DMS 273 (cell line): ENCODE measurements around the gene SYNPR.

Source experiments
- DNase-seq: peaks from one replicate; lab custom pipeline; 2025; ENCODE audit not compliant: unreplicated experiment; lab: John Stamatoyannopoulos, UW

Gene SYNPR

DNA sequence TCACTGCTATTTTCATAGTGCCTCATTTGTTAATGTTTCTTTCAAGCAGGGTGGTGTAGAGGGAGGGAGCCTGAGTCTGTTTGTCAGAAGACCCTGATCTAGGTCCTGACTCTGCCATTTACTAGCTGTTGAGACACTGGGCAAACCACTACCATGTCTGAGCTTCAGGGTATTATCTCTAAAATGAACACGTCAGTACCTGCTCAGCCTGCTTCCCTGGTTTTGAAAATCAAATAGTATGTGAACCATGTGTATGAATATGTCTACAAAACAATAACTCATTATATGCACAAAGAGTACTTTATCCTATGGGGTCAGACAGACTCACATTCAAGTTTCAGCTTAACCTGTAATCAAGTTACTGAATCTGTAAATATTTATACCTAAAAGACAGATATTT lies 25.1 kb downstream of the SYNPR start:
- DNase-seq: no peak

DNA sequence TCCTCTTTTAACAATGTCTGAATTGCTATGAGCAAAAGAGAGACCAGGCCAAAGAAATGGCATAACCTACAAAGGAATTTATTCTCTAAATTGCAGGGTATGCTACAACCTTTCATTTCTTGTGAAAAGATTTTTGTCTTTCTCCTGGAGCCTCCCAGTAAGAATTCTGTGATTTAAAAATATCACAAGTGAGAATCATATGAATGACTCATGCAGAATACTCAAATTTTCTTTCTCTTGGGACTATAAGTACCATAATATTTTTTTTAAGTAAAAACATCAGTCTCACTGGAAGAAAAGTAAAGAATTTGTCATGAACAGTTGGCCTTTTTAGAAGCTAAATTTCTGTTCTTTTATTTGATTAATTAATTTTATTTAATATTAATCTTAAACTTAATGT lies 26.3 kb downstream of the SYNPR start:
- DNase-seq: no peak

DNA sequence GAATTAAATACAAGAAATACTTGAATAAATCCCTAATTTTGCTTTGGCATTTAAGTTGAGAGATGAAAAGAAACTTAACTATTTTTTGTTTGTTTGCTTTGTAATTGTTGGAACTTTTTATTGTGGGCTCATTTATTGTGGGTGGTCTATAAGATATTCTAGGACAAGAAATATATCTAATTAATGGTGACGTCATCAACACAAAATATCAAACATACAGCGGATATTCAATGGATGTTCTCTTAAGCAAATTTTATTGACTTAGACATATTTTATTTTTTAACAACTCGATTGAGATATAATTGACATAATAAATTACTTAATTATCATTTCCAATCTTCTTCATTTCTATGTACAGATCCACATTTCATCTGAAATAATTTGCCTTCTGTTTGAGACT lies 30.0 kb downstream of the SYNPR start:
- no peak for DNase-seq

DNA sequence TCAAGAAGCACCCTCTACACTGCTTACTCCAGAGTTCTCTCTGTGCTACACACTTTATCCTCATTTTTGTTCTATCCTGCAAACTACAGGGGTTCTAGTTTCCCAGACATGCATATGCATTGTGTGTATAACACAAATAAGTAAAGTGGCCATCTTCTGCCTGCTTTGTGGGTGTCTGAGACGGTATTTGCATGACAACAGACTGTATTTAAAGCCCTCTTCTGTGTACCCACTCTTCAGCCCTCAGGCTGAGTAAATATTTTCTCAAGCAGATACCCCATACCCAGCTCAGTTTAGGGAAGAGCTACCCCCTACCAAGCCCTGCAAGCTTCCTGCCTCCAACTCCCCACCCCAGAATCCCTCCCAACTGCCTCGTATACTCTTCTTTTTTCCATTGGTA lies 31.7 kb downstream of the SYNPR start:
- DNase-seq: no peak

DNA sequence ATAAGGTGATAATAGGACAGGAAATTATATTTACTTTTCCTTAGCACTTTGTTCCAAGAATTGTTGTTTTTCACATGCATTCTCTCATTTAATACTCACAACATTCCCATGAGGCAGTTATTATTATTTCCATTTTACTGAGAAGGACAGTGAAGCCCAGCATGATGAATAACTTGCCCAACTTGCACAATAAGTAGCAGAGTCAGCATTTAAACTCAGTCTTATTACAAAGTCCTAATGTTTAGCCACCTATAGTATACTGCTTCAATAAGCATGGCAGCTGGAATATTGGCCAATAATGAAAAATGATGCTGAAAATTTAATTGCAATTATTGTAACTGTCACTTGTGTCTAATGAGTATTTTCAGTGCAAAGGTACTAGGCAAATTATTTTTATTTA lies 45.7 kb downstream of the SYNPR start:
- no peak for DNase-seq

DNA sequence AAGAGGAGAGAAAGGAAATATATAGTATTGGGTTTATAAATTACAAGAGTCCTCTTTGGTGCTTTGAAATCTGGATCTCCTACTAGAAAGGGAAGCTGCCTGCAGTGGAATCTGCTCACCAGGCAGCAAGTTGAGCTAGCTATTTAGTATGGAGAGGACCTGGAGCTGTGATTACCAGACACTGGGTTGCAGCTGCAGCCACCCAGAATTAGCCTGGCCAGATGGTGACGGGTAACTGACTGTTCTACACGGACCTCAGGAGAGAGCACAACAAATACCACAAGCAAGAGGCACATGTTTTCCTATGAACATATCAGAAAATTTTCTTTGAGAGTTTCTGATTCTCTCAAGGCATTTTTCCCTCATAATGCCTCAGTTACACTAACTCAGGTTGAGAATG lies 46.5 kb downstream of the SYNPR start:
- DNase-seq: peak; percentile 81

DNA sequence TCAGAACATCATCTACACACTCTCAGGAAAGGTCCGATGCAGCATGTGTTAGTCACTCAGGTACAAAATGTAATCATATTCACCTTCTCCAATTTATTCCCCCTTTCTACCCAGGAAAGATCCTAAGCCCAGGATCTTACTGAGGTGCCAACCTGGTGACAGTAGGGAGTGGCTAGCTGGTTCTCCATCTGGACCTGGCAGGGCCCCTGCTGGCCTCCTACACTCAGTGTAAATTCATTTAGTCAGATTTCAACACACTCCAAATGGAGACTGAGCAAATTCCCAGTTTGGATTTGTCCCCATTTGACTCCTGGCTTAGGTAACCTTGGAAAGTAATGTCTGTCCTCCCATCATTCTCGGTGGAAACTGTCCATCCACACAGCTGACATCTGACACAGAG lies 47.3 kb downstream of the SYNPR start:
- peak; percentile 67 for DNase-seq

DNA sequence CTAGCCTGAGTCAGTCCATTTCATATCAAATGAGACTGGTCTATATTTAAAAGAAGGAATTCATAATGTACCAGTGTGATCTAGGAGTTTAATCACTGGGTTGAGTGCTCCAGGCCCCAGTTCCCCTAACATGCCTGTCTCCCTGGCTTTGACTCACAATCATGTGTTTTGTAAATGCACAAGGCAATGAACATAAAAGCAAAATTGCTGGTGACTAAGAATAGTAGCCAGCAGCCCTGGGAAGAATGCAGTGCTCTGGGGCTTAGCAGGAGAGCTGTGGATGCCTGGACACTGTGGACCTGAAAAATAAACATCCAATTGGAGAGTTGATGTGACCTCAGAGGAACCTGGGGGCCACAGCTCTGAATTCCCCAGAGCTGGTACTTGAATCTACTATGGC lies 50.3 kb downstream of the SYNPR start:
- DNase-seq: peak; percentile 29

DNA sequence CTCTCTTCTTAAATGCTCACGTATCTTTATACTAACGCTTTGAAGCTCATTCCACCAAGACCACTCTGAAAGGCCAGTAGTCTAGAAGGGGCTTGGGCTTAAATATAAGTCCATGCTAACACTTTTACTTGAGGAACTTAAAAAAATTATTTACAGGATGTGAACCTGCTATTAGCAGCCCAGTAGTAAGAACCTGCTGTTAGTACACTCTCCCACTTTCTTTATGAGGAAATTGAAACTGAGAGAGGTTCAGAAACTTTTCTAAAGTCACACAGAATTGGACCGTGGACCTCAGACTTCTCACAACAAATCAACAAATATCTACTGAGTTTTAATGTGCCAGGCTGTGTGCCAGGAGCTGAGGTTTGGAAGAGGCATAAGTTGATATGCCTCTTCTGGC lies 53.4 kb downstream of the SYNPR start:
- no peak for DNase-seq

DNA sequence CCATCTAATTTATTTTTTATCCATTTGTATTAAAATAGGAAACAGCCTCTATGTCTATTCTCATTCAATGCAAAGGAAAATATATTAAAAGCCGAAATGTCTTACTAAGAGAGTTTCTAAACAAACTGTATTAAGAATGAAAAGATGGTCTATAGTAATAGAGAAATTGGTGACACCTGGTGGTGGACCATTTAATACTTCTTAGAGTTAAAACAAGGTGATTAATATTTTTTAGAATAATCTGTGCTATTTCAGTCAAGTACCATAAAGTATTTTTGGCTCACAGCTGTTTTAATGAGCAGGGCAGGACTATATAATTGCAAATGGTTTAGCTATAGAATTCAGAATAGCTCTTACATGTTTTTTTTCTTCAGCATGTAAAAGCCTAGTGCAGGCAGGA lies 55.7 kb downstream of the SYNPR start:
- DNase-seq: peak; percentile 41

DNA sequence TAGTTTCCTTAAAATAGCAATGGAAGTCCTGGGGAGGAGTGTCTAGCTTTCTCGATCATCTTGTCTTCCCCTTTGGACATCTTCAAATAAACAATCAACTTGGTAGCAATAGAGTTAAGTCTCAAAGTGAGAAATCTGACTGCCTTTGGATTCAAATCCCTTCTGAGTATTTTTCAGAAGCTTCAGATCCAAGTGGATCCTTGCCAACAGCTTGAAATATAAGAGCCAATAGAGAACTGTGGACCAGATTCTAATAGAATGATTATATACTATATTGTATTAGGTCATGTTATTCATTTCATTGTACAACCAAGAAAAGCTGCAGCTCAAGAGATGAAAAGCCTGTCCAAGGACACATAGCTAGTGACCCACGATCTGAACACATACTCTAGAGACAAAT lies 60.2 kb downstream of the SYNPR start:
- DNase-seq: no peak

DNA sequence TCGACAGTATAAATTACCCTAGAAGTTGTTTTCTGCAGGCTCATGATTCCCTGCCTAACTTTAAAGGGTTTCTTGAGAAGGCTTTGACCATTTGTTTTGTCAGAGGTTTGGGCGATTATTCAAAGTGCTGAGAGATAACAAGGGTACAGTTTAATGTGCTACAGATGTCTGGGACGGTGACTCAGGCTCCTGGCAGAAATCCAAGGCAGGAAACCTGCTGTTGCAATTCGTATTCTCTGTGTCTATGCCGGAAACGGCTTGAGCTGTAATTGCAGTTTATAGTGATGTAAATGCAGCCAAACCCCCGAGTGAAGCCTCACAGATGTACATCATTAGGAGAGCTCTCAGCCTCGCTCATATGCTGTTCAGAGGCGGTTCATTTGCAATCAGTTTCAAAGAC lies 65.6 kb downstream of the SYNPR start:
- DNase-seq: peak; percentile 97

DNA sequence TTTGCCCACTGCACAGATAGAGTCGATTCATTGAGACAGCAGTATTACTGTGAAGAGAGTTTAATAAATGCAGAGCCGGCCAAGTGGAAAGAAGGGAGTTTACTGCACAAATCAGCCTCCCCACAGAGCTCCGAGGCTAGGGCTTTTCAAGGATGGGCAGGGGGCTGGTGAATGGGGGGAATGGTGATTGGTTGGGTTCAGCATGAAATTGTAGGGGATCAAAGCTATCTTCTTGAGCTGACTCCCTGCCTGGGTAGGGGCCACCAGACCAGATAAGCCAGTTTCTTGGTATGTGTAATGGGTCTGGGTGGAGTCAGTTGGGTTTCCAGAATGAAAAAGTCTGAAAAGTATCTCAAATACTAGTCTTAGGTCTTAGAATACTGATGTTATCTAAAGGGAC lies 66.6 kb downstream of the SYNPR start:
- peak; percentile 34 for DNase-seq

DNA sequence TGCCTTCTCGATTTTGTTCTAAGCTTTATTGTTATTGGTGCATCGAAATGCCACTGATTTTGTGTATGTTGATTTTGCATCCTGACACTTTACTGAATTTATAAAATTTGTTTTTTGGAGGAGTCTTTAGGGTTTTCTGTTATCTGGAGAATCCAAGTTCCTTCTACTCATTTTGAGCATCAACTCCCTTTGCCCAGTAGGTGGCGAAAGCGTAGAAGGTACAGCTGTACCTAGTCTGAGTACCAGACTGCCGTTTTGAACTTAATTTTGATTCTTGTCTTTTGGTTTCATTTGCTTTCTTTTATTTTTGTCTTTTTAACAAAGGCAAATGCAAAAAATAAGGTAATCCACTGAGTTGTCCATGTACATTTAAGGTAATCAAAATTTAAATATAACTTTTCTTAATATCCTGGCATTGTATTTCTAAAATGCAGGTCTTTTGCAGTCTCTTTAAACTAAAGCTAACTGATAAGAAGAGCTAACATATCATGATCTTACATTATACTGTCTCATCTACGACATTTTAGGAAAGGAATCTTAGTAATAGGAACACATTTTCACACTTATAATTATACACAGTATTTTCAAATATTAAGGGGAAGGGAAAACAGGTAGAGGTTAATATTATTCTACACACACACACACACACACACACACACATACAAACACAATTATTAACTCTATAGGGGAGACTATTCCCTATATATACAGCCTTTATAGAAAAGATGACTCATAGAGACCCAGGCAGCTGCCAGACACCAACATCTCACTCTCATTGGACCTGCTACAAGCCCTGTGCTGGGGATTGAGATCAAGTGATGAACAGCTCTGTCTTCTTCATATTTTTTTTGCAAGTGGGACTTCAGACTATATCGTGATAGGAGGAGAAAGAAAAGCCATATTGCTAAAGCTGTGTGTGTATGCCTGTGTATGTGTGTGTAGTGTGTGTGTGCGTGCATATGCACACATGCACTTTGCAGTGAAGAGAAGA lies 71.8 kb downstream of the SYNPR start:
- DNase-seq: peak; percentile 79

DNA sequence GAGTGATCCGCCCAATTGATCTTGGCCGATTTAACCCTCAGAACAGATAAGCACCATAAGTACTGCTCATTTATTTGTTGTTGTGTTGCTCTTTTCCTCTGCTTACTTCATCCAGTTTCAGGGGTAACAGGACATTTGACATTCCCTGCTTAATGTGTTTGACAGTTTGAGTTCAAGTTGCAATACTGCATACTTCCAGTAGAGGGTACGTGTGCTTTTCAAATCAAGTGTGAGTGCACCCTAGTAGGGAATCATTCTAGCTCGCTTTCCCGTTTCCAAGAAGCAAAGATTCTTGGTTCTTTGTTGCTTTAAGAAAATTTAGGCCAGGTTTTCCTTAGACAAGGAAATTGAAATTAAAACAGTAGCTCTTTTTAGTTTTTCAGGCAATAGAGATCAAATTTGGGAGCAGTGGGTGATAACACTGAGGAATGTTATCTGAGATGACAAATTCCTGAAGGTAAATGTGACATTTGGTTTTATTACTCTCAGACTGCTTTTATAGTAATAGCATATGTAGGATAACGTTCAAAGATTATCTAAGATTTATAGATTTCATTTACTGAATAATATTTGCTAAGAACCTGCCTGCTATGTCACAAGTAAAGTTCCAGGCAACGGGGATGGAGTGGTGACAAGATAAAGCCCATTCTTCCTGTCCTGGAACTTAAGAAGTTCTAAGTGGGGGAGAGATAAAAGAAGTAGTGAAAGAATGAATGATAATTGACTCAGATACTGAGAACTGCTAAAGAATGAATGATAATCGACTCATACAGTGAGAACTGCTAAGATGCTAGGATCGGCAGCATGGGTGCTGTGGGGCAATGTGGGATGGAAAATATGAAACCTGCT lies 73.3 kb downstream of the SYNPR start:
- peak; percentile 73 for DNase-seq

DNA sequence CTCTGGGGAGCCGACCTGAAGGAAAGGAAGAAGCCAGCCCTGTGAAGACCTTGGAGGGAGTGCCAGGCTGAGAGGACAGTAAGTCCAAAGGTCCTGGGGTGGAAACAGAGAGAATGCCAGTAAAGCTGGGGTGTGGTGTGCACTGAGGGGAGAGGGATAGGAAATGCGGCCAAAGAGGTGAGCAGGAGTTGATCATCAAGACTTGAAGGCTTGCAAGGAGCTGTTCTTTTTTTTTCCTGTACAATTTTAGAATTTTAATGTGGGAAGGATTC lies 73.8 kb downstream of the SYNPR start:
- DNase-seq: no peak

DNA sequence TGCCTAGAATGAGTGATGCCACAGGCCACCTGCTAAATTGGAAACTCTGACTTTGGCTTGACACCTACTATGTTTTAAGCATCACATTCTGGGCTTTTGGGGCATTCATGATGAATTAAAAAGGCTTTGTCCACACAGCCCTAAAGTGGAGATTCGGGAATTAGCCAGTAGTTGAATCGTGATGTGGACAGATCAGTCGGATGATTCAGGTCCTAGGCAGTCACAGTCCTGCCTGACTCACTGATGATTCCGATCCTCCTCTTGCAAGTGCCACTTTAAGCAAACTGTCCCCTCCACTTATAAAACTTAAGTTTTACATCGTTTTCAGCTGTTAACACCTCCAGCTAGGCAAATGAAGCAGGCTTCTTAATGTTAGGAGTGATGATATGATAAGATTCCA lies 75.3 kb downstream of the SYNPR start:
- DNase-seq: no peak

DNA sequence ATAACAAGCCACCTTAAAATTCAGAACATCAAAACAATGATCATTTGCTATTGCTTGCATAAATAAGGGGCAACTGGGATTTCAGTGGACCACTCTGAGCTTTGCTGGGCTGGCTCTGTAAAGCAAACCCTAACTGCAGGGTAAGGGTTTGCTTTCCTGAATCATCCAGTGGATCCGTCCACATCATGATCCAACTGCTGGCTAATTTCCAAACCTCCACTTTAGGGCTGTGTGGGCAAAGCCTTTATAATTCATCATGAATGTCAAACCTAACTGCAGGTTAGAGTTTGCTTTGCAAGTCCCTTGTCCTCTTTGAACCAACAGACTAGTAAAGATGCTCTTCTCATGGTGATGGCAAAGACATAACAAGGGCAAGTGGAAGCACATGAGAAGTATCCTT lies 76.1 kb downstream of the SYNPR start:
- DNase-seq: no peak

DNA sequence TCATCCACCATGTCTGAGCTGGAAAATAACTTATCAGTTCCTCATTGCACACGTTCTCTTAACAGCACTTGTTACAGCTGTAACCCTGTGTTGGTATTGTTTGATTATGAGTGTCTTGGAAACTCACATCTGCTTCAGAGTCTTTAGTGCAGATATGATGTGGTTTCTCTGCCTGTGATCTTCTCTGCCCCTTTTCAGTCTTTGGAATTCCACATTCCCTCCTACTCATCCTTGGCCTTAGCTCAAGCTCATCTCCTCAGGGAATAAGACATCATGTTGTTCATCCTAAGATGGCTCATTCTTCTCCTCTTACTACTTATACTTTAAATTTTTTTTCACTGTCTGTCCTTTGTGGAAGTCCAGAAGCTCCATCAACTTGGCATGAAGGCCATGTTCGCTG lies 77.7 kb downstream of the SYNPR start:
- no peak for DNase-seq

DNA sequence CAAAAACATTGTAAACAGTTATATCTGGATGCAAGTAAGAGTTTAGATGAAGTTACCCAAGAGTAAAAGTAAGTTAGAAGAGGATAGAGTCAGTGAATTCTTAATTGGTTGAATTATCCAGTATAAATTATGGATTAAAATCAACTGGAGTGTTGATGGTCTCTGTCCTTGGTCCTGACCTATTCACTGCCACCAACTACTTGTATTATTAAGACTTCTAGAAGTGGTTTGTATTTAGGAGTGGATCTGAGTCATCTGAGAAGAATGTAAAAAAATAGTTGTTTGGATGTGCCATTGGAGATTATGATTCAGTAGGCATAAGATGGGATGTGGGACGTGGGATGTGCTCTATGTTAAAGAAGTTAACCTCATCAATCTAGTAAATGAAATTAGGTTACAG lies 86.4 kb downstream of the SYNPR start:
- DNase-seq: no peak

DNA sequence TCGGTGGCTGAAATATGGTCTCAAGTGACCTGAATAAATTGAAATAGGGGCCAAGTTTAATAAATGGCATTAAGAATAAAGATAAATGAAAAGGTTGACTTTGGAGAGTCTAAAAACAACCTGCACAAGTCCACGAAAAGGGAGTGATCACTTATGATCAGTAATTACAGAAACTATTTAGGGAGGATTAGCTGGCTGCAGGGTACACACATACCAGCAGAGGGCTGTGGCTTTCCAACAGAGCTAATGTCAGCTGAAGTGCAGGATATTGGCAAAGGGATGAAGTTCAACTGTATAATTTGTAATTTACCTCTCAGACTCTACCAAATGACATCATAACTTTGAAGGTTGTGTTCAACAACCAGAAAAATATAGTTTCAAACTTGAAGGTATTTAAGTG lies 86.8 kb downstream of the SYNPR start:
- DNase-seq: peak; percentile 32

DNA sequence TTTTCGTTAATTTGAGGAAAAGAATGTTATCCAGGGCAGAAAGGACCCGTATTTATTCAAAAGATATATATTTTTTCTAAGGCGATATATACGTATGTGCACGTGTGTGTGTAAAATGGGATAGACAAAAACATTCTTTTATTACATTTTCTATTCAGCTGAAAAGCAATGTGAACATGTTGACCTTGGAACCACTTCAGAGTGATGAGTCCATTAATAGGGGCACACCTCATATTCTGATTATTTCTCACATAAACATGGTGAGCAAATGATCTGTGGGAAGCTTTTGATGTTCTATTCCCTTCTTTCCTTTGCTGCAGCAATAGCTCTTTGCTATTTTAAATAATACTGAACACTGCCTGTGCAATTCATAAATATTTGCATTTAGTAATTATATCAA lies 87.6 kb downstream of the SYNPR start:
- DNase-seq: no peak
